Cardiac fibroblast (primary cell): ENCODE measurements around the gene CDH2.
A peak's percentile ranks its signal among the peaks of the same experiment; 100 is the strongest.

Source experiments
- DNase-seq, 2 donors: peaks; one replicate each; pipeline versions ENCODE4 v3.0.0 to v3.0.0-alpha.2; 2010; ENCODE audit warnings: low read depth in 2 of 2
- H3K4me3 ChIP-seq, 2 donors: replicated peaks in 1 of 2; 1 replicate in 1 of 2; 2 replicates in 1 of 2; pipeline ENCODE4 v1.5.1; 2011; ENCODE audit warnings: low read depth in 2 of 2, low read length in 2 of 2, mild to moderate bottlenecking in 2 of 2, moderate library complexity in 1 of 2
- CTCF ChIP-seq: IDR thresholded peaks from one replicate; pipeline ENCODE4 v1.5.1; 2011; ENCODE audit warnings: low read depth, mild to moderate bottlenecking, low read length, inconsistent platforms

CDH2 gene

GRCh38 chr18:28079883-28080282 is 97.0 kb downstream of the CDH2 start:
- no peak for DNase-seq
- TF ChIP-seq CTCF, result no peak
- H3K4me3 ChIP-seq, result no peak overlapping the region

- no peak for DNase-seq
- TF ChIP-seq CTCF, result no peak
- H3K4me3 ChIP-seq, result no peak overlapping the region
These were observed 98.1 kb downstream of the CDH2 start for GRCh38 chr18:28078849-28079248.

GRCh38 chr18:28078298-28078697 is 98.6 kb downstream of the CDH2 start:
- no peak for TF ChIP-seq CTCF
- DNase-seq, result no peak
- H3K4me3 ChIP-seq, result no peak overlapping the region

- no peak for TF ChIP-seq CTCF
- peak in 1 of 2 donors; percentile 54 for DNase-seq
- H3K4me3 ChIP-seq, result no peak overlapping the region
These were observed 101.4 kb downstream of the CDH2 start for GRCh38 chr18:28075501-28075900.

GRCh38 chr18:28074076-28074475 is 102.9 kb downstream of the CDH2 start:
- no peak overlapping the region for H3K4me3 ChIP-seq
- TF ChIP-seq CTCF, result no peak
- no peak for DNase-seq

GRCh38 chr18:28073658-28074057 is 103.3 kb downstream of the CDH2 start:
- DNase-seq, result no peak
- no peak for TF ChIP-seq CTCF
- no peak overlapping the region for H3K4me3 ChIP-seq

GRCh38 chr18:28071199-28071598 is 105.7 kb downstream of the CDH2 start:
- TF ChIP-seq CTCF, result no peak
- no peak for DNase-seq

More at GRCh38 chr18:28071199-28071598, 105.7 kb downstream of the CDH2 start:
- no peak overlapping the region for H3K4me3 ChIP-seq
